ENCODE measurements around the gene CCDC18.

DNA sequence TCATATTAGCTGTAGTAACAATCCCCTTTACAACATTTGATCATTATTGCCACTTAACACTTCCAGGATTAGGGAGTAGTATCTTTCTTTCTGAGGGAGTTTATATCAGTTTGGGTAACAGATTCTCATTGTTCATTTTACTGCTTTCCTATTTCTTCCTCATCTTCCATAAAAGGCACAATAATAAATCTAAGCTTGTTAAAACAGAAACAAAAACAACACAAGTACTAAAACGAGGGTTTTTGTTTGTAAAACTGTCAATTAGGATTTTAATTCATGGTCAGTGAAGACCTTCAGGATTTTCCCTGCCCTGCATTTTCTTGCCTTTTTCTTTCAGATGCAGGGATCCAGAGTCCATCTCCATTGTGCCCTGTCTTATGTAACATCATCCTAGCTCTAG is 29.8 kb upstream of the CCDC18 start:
- TF ChIP-seq, protein P1, sequence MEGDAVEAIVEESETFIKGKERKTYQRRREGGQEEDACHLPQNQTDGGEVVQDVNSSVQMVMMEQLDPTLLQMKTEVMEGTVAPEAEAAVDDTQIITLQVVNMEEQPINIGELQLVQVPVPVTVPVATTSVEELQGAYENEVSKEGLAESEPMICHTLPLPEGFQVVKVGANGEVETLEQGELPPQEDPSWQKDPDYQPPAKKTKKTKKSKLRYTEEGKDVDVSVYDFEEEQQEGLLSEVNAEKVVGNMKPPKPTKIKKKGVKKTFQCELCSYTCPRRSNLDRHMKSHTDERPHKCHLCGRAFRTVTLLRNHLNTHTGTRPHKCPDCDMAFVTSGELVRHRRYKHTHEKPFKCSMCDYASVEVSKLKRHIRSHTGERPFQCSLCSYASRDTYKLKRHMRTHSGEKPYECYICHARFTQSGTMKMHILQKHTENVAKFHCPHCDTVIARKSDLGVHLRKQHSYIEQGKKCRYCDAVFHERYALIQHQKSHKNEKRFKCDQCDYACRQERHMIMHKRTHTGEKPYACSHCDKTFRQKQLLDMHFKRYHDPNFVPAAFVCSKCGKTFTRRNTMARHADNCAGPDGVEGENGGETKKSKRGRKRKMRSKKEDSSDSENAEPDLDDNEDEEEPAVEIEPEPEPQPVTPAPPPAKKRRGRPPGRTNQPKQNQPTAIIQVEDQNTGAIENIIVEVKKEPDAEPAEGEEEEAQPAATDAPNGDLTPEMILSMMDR (IDR thresholded peaks at IDR 0.05), result no peak
- TF ChIP-seq POLR2A (IDR thresholded peaks at IDR 0.05), result no peak
